ENCODE measurements around the gene RTEL1. TPM values are rescaled to one million over a fixed set of nuclear protein-coding genes. Genes with fewer than 3 reads are reported as not detected.

The RTEL1 gene
- total RNA-seq, 1 experiment from 2014 or later = 39.2 TPM

- no peak overlapping the region for H3K4me3 Mint-ChIP-seq (ENCODE audit: unreplicated experiment)
- H3K9me3 Mint-ChIP-seq (ENCODE audit: unreplicated experiment) = no peaks in the 10 kb centered on the region
- intact Hi-C loops (cut with micrococcal nuclease) = no loop called here
- TF ChIP-seq, protein P1, sequence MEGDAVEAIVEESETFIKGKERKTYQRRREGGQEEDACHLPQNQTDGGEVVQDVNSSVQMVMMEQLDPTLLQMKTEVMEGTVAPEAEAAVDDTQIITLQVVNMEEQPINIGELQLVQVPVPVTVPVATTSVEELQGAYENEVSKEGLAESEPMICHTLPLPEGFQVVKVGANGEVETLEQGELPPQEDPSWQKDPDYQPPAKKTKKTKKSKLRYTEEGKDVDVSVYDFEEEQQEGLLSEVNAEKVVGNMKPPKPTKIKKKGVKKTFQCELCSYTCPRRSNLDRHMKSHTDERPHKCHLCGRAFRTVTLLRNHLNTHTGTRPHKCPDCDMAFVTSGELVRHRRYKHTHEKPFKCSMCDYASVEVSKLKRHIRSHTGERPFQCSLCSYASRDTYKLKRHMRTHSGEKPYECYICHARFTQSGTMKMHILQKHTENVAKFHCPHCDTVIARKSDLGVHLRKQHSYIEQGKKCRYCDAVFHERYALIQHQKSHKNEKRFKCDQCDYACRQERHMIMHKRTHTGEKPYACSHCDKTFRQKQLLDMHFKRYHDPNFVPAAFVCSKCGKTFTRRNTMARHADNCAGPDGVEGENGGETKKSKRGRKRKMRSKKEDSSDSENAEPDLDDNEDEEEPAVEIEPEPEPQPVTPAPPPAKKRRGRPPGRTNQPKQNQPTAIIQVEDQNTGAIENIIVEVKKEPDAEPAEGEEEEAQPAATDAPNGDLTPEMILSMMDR (IDR thresholded peaks at IDR 0.05; ENCODE audit: unreplicated experiment) = no peak
- ChIA-PET CTCF (interaction anchor here (0.7 to 0.8 kb wide), 2 partner anchors 79 to 219 kb away, joined by 3 to 4 read pairs; no protein-coding TSS in a partner anchor), POLR2A (no interaction called here)
- H3K27ac Mint-ChIP-seq (ENCODE audit: low read depth, unreplicated experiment) = no peak overlapping the region
- H3K36me3 Mint-ChIP-seq (ENCODE audit: insufficient read depth, unreplicated experiment) = peaks cover 31% of the 10 kb centered on the region
- DNase-seq (ENCODE audit: unreplicated experiment) = no peak
- H3K4me1 Mint-ChIP-seq (ENCODE audit: insufficient read depth, unreplicated experiment) = peaks cover 7% of the 10 kb centered on the region
- no peaks in the 10 kb centered on the region for H3K27me3 Mint-ChIP-seq (ENCODE audit: insufficient read depth, unreplicated experiment)
- no TSS peak for BruUV-seq (replicated peaks)
Observed at GRCh38 chr20:63664143-63664851, 6.2 kb downstream of the RTEL1 start.

DNA sequence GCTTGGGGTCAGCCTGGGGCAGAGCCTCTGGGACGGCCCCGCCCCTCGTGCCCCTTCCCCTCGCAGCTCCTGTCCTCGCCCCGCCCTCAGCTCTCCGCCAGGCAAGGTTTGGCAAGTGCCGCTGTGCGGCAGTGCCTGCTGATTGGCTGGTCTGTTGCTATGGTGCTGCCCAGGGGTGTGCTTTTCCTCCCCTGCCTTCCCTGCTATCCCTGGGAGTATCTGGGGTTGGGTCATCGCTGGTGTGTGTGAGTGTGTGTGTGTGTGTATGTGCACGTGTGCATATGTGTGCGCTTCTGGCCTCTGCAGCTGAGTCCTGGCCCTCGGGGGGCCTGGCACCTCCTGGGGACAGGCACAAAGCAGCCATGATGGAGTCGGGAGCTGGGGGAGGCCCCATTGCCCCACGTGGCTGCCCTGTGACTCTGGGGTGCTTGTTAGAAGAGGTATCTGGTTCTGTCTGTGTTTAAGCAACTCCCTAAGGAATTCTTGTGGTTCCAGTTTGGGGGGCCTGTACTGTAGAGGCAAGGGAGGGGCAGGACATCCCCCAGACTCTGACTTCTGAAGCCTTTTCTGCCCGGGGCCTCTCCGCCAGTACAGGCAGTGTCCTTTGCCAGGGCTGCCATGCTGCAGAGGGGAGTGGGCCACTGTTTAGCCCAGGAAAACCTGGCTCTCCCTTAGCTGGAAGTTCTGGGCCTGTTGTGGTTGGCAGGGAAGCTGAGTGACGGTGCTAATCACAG lies 6.9 kb downstream of the RTEL1 start:
- ChIA-PET CTCF (no interaction called here), POLR2A (interaction anchor here (0.8 kb wide), 1 partner anchor 23 kb away, joined by 3 read pairs; no protein-coding TSS in a partner anchor)
- no TSS peak for BruUV-seq (replicated peaks)
- H3K27ac Mint-ChIP-seq (ENCODE audit: low read depth, unreplicated experiment) = peak overlapping the region; percentile 54
- H3K4me3 Mint-ChIP-seq (ENCODE audit: unreplicated experiment) = no peak overlapping the region
- H3K36me3 Mint-ChIP-seq (ENCODE audit: insufficient read depth, unreplicated experiment) = peaks cover 34% of the 10 kb centered on the region
- no peaks in the 10 kb centered on the region for H3K9me3 Mint-ChIP-seq (ENCODE audit: unreplicated experiment)
- intact Hi-C loops (cut with micrococcal nuclease) = no loop called here
- DNase-seq (ENCODE audit: unreplicated experiment) = no peak
- TF ChIP-seq, protein P1 (IDR thresholded peaks at IDR 0.05; ENCODE audit: unreplicated experiment) = no peak
- no peaks in the 10 kb centered on the region for H3K4me1 Mint-ChIP-seq (ENCODE audit: insufficient read depth, unreplicated experiment)
- H3K27me3 Mint-ChIP-seq (ENCODE audit: insufficient read depth, unreplicated experiment) = no peaks in the 10 kb centered on the region

DNA sequence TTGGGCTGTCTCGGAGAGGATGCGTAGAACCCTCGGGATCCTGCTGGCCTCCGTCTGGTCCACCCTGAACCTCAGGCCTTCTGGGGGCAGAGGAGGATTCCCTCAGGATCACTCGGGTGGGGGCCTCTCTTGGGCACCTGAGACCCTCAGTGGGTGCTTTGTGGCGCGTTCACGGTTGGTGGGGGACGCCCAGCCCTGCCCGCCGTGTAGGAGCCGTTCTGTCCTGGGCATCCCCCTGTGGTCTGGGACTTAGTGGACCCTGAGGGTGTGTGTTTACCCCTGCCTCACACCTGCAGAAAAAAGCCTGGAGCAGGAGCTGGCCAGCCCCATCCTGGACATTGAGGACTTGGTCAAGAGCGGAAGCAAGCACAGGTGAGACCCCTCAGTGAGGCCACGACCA lies 7.6 kb downstream of the RTEL1 start:
- Mint-ChIP-seq H3K4me3 (ENCODE audit: unreplicated experiment) (no peak overlapping the region), H3K4me1 (ENCODE audit: insufficient read depth, unreplicated experiment) (no peaks in the 10 kb centered on the region), H3K36me3 (ENCODE audit: insufficient read depth, unreplicated experiment) (peaks cover 29% of the 10 kb centered on the region), H3K27me3 (ENCODE audit: insufficient read depth, unreplicated experiment) (no peaks in the 10 kb centered on the region), H3K27ac (ENCODE audit: low read depth, unreplicated experiment) (no peak overlapping the region), H3K9me3 (ENCODE audit: unreplicated experiment) (no peaks in the 10 kb centered on the region)
- POLR2A ChIA-PET = interaction anchor here (0.8 to 1.3 kb wide), 2 partner anchors 7 to 24 kb away, joined by 3 read pairs; partner anchors contain the start of gene RTEL1
- intact Hi-C loops (cut with micrococcal nuclease) = no loop called here
- no peak for DNase-seq (ENCODE audit: unreplicated experiment)
- TF ChIP-seq, protein P1 (IDR thresholded peaks at IDR 0.05; ENCODE audit: unreplicated experiment) = no peak
- CTCF ChIA-PET = interaction anchor here (0.7 to 0.9 kb wide), 2 partner anchors 33 to 127 kb away, joined by 4 read pairs; no protein-coding TSS in a partner anchor
- BruUV-seq (replicated peaks) = no TSS peak

DNA sequence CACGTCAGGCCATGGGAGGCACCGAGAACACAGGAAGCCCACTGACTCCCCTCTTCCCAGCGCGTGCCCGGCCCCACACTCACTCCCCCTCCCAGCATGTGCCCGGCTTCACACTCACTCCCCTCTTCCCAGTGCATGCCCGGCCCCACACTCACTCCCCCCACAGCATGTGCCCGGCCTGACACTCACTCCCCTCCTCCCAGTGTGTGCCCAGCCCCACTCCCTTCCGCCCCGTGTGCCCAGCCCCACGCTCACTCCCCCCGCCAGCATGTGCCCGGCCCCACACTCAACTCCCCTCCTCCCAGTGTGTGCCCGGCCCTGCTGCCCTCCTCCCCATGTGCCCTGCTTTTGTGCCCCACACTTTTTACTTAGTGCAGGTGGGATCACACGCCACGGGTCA lies 9.7 kb downstream of the RTEL1 start:
- H3K36me3 Mint-ChIP-seq (ENCODE audit: insufficient read depth, unreplicated experiment) = peaks cover 28% of the 10 kb centered on the region
- TF ChIP-seq, protein P1 (IDR thresholded peaks at IDR 0.05; ENCODE audit: unreplicated experiment) = no peak
- BruUV-seq (replicated peaks) = no TSS peak
- H3K27me3 Mint-ChIP-seq (ENCODE audit: insufficient read depth, unreplicated experiment) = no peaks in the 10 kb centered on the region
- POLR2A ChIA-PET = interaction anchor here (0.7 to 1.1 kb wide), 3 partner anchors 11 to 14 kb away, joined by 3 to 4 read pairs (median 3); no protein-coding TSS in a partner anchor
- no peak overlapping the region for H3K4me3 Mint-ChIP-seq (ENCODE audit: unreplicated experiment)
- CTCF ChIA-PET = no interaction called here
- H3K4me1 Mint-ChIP-seq (ENCODE audit: insufficient read depth, unreplicated experiment) = no peaks in the 10 kb centered on the region
- no peak for DNase-seq (ENCODE audit: unreplicated experiment)
- intact Hi-C loops (cut with micrococcal nuclease) = no loop called here
- H3K27ac Mint-ChIP-seq (ENCODE audit: low read depth, unreplicated experiment) = no peak overlapping the region
- no peaks in the 10 kb centered on the region for H3K9me3 Mint-ChIP-seq (ENCODE audit: unreplicated experiment)

All from MCF 10A (cell line).